GM21825 (cell line): ENCODE data around the gene TP53TG5.

Experiments
- ATAC-seq: cut with Tn5 transposase; IDR thresholded peaks from one replicate; pipeline ENCODE4 v1.9.1; 2021; ENCODE audit warnings: mild to moderate bottlenecking, moderate library complexity; ENCODE audit not compliant: unreplicated experiment

The TP53TG5 gene

GRCh38 chr20:45378191-45378590 is at the start of gene TP53TG5:
Gene TP53TG5 (minus strand): TSS chr20:45378325. CDS start chr20:45378236, 89 bp downstream.
- no peak for ATAC-seq

GRCh38 chr20:45427236-45428149 is 49.4 kb upstream of the TP53TG5 start:
- ATAC-seq: no peak

- ATAC-seq: no peak
Measured at GRCh38 chr20:45426320-45427016, 48.3 kb upstream of the TP53TG5 start.

GRCh38 chr20:45425561-45425960 is 47.4 kb upstream of the TP53TG5 start:
- ATAC-seq: no peak

- no peak for ATAC-seq
Measured at GRCh38 chr20:45423700-45424099, 45.6 kb upstream of the TP53TG5 start.

- no peak for ATAC-seq
Measured at GRCh38 chr20:45420125-45420524, 42.0 kb upstream of the TP53TG5 start.

- ATAC-seq: peak; percentile 62
Measured at GRCh38 chr20:45419188-45420091, 41.3 kb upstream of the TP53TG5 start.

GRCh38 chr20:45416917-45417316 is 38.8 kb upstream of the TP53TG5 start:
- ATAC-seq: no peak

GRCh38 chr20:45415822-45416637 is 37.9 kb upstream of the TP53TG5 start, which contains the start of gene PIGT:
Gene PIGT (plus strand): TSS chr20:45416141. CDS start chr20:45416157, 16 bp downstream.
- ATAC-seq: peak; percentile 70

- no peak for ATAC-seq
Measured at GRCh38 chr20:45413479-45413878, 35.4 kb upstream of the TP53TG5 start.

- ATAC-seq: no peak
Measured at GRCh38 chr20:45412653-45413052, 34.5 kb upstream of the TP53TG5 start.

GRCh38 chr20:45410887-45411286 is 32.8 kb upstream of the TP53TG5 start:
- no peak for ATAC-seq

- ATAC-seq: no peak
Measured at GRCh38 chr20:45409521-45410272, 31.6 kb upstream of the TP53TG5 start.

GRCh38 chr20:45408646-45409213 is 30.6 kb upstream of the TP53TG5 start:
- no peak for ATAC-seq

- ATAC-seq: no peak
Measured at GRCh38 chr20:45407783-45408645, 29.9 kb upstream of the TP53TG5 start, which contains the start of gene DBNDD2. Gene DBNDD2 (plus strand): TSS chr20:45408289. CDS start chr20:45408468, 179 bp downstream.

GRCh38 chr20:45407067-45407745 is 29.1 kb upstream of the TP53TG5 start:
- no peak for ATAC-seq
